SW480 (cell line): Measurements from ENCODE around the gene CHRND.

Experiments used
- DNase-seq: peaks from one replicate; pipeline ENCODE4 v3.0.0-alpha.2; 2016; ENCODE audit warnings: low spot score

The CHRND gene

DNA sequence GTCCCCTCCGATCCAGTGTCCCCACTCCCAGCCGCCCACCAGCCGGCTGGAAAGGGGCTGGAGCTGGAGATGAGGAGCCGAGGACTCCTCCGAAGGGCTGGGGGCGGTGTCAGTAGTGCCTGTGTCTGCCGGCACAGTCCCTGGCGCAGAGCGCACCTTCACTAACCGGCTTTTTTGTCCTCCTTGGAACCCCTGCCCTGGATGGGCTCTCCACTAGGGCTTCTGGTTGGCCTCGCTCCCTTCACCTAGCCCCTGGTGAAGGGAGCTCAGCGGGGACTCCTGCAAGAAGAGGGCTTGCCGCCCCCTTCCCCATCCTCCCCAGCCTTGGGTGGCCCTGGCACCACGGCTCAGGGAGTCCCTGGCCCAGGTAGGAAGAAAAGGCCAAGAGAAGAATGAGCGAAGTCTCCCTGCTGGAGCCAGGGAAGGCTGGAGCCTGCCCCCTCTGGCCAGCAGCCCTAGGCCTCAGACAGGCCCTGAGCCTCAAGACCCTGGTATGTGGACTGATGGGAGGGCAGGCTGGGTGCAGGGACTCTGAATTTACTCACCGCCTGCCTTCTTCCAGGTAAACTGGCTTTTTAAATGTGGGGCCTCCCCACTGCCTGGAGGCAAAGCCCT, 37.8 kb upstream of the CHRND start:
- DNase-seq, result no peak

DNA sequence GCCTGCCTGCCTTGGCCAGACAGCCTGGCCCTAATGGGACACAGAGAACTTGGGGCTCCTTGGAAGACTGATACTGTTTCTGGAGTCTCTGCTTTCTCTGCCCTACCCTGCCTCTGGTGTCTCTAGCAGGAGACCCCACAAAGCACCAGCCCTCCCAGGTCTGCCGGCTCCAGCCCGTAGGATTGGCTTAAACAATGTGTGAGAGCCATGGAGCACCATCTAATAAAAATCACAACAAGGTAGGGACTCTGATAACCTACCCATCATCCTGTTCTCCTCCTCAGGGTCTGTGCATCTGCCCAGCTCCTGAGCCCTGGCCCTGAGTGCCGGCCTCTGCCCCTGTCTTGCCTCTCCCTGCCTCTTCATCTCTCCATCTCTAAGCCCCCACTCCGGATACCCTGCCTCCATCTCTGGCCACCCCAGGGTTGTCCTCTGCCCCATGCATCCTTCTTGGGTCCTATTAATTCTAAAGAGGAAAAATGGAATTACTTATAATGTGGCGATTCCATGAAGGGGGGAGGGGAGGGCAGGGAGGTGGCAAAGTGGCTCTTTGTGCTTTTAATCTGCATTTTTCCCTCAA, 37.1 kb upstream of the CHRND start:
- DNase-seq, result no peak

- DNase-seq, result no peak
These were observed 36.3 kb upstream of the CHRND start for GRCh38 chr2:232489516-232490220.

GRCh38 chr2:232490221-232491138, 35.5 kb upstream of the CHRND start:
- no peak for DNase-seq

GRCh38 chr2:232491139-232491780, 34.7 kb upstream of the CHRND start:
- no peak for DNase-seq

- no peak for DNase-seq
These were observed 33.6 kb upstream of the CHRND start for GRCh38 chr2:232492236-232492848.

DNA sequence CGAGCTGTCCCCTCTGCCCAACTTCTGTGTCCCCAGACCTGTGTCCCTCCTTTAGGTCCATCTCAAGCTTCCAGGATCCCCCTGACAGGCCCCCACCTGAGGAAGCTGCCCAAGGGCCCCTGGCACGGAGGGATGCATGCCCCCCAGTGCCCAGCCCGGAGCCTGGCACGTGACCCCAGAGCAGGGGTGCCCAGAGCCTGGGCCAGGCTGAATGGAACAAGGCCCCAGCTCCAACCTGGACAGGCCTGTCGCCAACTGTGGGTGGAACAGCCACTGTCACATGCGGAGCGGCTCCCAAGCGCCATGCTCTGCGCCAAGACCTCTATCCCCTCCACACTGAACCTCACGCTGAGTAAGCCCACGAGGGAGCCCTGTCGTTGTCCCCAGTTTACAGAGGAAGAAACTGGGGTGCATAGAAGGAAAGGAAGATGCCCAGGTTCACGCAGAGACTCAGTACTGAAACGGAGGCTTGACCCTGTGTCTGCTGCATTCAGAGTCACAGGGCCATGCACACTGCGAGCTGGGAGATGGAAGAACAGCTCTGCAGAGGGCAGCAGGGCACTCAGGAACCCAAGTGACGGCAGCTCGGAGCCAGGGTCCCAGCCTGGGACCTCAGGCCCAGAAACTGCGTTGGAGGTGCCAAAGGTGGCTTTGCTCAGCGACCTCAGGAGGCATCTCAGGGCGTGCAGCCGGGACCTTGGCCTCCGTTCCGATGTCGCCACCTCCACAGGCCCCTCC, 32.8 kb upstream of the CHRND start:
- no peak for DNase-seq

DNA sequence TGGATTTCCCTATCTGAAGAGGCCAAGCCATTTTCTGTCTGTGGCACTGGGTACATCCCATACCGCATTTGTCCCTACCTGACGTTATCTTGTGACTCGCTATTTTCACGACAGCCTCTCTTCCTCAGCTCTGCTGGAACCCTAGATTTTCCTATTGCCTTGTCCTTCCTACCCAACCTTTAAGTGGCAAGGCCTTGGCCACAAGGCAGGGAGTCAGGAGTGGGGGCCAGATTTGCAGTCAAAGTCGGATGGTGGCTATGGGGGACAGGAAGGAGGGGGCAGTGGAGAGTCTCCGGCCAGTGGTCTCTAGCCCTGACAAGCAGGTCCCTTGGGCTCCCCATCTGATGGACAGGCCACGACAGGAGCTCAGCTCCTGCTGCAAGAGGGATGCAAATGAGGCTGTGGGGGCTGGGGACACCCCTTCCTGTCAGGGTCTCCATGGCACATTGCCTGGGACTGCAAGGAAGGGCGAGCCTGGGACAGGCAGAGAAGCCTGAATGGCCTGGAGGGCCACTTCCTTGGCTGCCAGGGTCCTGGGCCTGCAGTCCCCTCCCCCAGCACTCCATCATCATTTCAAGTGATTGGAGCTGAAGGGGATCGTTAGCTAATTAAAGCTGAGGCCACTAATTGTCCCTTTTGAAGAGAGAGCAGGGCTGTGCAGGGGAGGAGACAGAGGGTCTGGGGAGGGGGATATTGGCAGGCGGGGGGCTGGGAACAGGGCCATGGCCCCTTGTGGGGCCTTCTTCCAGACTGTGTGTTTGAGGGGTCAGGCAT, 32.1 kb upstream of the CHRND start:
- no peak for DNase-seq

GRCh38 chr2:232494542-232494941, 31.4 kb upstream of the CHRND start:
- DNase-seq, result no peak

GRCh38 chr2:232495292-232495691, 30.7 kb upstream of the CHRND start:
- DNase-seq, result no peak

DNA sequence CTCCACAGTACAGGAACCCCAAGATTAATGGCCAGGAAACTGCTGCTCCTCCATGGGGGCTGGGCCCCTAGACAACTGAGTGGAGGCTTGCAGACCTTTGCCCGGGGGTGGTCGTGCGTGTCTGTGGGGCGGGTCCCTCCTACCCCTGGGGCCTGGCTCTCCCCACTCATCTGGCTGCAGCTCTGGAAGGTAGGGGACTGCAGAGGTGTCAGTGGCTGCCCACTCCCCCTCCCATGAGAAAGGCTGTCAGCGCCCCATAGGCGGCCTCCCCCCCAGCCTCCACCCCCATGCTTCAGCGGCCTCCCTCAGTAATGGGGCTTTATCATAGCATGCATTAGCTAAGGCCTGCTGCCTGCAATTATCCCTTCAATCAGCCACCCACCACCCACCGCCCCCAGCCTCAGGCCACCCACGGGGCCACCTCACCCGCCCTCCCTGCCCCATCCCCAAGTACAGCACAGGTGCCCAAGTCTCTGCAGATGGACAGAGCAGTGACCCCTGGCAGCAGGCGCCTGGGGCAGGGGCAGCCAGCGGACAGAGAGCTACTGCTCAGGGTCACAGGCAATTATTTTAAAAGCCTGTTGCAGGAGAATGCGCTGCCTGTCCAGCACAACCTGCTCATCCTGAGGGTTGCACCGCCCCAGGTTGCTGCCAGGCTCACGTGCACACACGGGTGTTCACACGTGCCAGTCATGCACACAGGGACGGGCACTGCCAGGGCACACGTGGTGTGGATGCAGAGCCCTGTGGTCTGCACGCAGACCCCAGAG, 29.3 kb upstream of the CHRND start:
- DNase-seq, result no peak

DNA sequence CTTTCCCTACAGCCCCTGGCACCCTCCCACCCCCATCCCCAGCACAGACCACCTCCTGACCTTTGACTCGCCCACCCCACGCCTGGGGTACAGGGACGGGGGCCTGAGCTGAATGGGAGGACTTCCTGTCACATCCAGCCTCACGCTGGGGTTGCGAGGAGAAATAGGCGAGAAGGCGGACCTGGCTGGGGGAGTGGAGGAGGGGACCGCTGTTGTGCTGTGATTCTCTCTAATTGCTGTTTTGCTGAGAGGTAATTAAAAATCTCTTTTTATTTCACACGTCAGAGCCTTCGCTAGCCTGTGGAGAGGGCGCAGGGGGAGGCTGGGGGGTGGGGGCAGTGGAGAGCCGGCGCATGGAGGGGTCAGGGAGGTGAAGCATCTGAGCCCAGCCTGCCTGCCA, 28.6 kb upstream of the CHRND start:
- no peak for DNase-seq

DNA sequence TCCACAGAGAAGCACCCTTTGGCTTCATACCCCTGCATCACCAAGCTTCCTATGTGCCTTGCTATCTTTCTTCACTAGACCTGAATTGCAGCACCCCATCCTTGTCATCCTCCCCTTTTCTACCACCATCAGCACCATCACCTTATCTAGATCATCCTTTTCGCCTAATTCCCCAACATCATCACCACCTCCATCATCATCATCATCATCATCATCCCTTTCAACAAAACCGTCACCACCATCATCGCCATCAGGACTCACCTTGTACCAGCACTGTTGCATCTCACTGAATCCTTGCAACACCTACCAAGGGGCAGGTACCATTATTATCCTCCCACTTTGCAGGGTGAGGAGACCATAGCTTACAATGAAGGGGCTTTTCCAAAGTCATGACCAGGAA, 27.5 kb upstream of the CHRND start:
- DNase-seq, result no peak

DNA sequence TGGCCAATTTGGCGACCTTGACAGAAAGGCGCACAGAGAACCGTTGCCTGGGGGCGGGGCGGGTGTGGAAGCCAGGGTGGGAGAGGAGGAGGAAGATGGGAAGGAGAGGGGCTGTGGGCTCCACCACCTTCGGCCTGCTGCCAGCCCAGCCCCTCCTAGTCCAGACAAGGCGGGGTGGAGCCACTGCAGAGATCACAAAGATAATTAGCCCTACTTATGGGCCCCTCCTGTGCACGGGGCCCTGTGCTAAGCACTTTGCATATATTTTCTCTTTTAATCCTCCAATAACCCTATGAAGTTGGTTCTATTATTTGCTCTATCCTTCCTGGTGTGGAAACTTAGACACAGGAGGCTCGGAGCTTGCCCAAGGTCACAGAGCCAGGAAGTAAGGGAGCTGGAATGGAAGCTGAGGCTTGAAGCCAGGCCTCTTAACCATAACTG, 24.6 kb upstream of the CHRND start:
- DNase-seq, result no peak

GRCh38 chr2:232501794-232502390, 24.1 kb upstream of the CHRND start:
- no peak for DNase-seq

GRCh38 chr2:232502511-232502910, 23.4 kb upstream of the CHRND start:
- no peak for DNase-seq

- DNase-seq, result no peak
These were observed 22.8 kb upstream of the CHRND start for GRCh38 chr2:232502911-232503808.

DNA sequence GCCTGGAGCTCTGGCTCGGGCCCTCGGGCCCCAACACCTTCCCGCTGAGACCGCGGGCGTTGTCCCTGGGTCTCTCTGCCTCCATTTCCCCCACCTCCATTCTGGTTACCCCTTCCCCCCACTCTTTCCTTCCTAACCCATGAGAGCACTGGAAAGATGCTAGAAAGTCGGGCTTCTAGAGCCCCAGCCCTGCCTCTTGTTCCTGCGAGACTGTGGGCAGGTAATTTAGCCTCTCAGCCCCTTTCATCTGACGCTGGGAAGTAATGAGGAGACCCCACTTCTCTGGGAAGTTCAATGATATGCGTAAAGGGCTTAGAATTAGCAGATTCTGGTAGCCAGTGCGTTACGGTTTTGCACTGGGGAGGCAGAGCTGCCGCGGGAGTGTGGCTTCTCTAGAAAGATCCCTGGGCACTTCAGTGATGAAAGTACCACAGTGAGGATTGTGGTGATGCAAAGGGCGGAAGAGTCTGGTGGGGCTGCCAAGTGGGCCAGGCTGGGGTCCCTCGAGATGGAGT, 22.1 kb upstream of the CHRND start:
- DNase-seq, result no peak
